Epithelial cell of proximal tubule (primary cell): ENCODE data around the gene ZC3H6. TPM values are rescaled to one million over a fixed set of nuclear protein-coding genes. Genes with fewer than 3 reads are reported as not detected.

Source experiments
- DNase-seq: peaks from one replicate; pipeline ENCODE4 v3.0.0-alpha.2; 2011; ENCODE audit warnings: low read depth
- H3K4me3 ChIP-seq: 2 replicates; pipeline ENCODE4 v1.5.1; 2011; ENCODE audit warnings: low read depth, mild to moderate bottlenecking, low read length
- CTCF ChIP-seq: conservative IDR thresholded peaks from 2 replicates; pipeline ENCODE4 v1.5.1; 2012; ENCODE audit warnings: low read depth, mild to moderate bottlenecking, low read length
- total RNA-seq: library from RNA; depleted of rRNA; stranded (reverse); fragments of >200 nt; gene quantifications from 2 replicates; pipeline ENCODE4 v1.2.3, GENCODE V29; 2015

Gene ZC3H6
- total RNA-seq, 1 donor from 2014 or later = 6.7 TPM

- TF ChIP-seq CTCF = no peak
- no peak for DNase-seq
- H3K4me3 ChIP-seq = no peak overlapping the region
Measured at GRCh38 chr2:112251271-112251670, 24.1 kb upstream of the ZC3H6 start.

GRCh38 chr2:112253261-112253815 is 22.1 kb upstream of the ZC3H6 start:
- H3K4me3 ChIP-seq = no peak overlapping the region
- DNase-seq = no peak
- TF ChIP-seq CTCF = no peak

GRCh38 chr2:112254466-112255240 is 20.7 kb upstream of the ZC3H6 start, which contains the start of gene ZC3H8:
Gene ZC3H8 (minus strand): TSS chr2:112255042. CDS start chr2:112254981, 61 bp downstream.
- peak within 1 kb of the TSS; percentile 60 for H3K4me3 ChIP-seq
- TF ChIP-seq CTCF = no peak
- no peak for DNase-seq

- TF ChIP-seq CTCF = no peak
- H3K4me3 ChIP-seq = no peak overlapping the region
- no peak for DNase-seq
Measured at GRCh38 chr2:112255875-112256274, 19.5 kb upstream of the ZC3H6 start.

GRCh38 chr2:112256654-112257053 is 18.7 kb upstream of the ZC3H6 start:
- no peak for TF ChIP-seq CTCF
- H3K4me3 ChIP-seq = no peak overlapping the region
- no peak for DNase-seq

GRCh38 chr2:112257575-112257974 is 17.8 kb upstream of the ZC3H6 start:
- peak; percentile 57 for DNase-seq
- no peak for TF ChIP-seq CTCF
- H3K4me3 ChIP-seq = no peak overlapping the region
